Measurements from ENCODE around the gene EXOG.

Gene EXOG

GRCh38 chr3:38472342-38472741, 23.8 kb upstream of the EXOG start:
- DNase-seq (ENCODE audit: low read depth, low spot score) = no peak

GRCh38 chr3:38473229-38473628, 22.9 kb upstream of the EXOG start:
- no peak for DNase-seq (ENCODE audit: low read depth, low spot score)

DNA sequence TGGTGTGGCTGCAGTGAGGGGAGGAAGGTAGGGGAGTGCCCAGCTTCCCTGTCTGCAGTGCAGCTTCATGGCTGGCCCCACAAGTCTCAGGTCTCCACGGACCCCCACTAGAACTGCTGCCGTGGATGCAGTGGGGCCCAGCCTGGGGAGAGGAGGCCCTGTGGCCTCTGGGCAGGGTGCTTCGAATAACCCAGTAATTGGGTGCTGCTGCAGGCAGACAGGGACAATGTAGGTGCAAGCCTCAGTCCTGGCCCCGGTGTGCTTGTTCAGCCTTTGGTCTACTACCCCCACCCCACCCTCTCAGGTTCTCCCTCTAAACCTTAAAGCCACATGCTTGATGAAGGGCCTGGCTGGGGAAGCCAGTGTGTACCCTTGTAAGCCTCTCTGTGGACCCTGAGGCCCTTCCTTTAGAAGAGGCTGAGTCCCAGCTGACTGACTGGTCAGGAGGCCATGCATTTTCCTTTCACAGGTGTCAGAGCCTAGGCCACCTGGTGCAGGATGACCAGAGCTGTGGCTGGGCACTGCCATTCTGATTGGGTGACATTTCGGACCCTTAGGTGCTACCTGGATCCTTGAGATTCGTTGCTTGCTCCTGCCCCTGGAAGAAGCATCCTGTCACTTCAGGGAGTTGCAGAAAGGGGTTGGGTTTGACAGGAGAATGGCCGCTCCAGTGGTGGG, 21.1 kb upstream of the EXOG start:
- DNase-seq (ENCODE audit: low read depth, low spot score) = no peak

- no peak for DNase-seq (ENCODE audit: low read depth, low spot score)
These were observed 20.4 kb upstream of the EXOG start for GRCh38 chr3:38475716-38476115.

DNA sequence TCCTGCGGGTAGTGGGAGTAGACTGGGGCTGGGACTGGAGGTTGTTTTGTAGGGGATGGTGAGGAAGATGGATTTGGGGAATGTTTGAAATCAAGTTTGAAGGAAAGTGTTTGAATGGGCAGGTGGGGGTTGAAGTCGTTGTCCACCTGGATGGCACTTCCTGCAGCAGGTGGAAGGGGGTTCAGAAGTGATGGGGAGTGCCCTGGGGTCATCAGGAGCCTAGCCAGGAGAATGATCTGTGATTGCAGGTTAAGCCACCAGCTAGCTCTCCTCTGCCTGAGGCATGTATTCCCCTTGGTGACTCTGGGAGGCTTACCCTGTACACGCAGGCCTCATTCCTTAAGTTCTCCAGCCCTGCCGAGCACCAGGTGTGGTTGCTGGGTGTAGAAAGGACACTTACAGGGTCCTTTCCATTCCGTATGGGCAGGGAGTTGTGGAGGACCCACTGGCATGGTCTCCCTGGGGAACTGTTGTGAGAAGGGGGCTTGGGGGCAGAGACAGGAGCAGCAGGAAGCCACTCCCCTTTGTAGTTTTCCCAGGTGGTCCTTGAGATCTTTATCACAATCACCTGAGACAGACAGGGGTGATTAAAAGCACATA, 19.9 kb upstream of the EXOG start:
- DNase-seq (ENCODE audit: low read depth, low spot score) = no peak

- no peak for DNase-seq (ENCODE audit: low read depth, low spot score)
These were observed 18.9 kb upstream of the EXOG start for GRCh38 chr3:38477057-38477820.

GRCh38 chr3:38477839-38478450, 18.2 kb upstream of the EXOG start:
- DNase-seq (ENCODE audit: low read depth, low spot score) = no peak

DNA sequence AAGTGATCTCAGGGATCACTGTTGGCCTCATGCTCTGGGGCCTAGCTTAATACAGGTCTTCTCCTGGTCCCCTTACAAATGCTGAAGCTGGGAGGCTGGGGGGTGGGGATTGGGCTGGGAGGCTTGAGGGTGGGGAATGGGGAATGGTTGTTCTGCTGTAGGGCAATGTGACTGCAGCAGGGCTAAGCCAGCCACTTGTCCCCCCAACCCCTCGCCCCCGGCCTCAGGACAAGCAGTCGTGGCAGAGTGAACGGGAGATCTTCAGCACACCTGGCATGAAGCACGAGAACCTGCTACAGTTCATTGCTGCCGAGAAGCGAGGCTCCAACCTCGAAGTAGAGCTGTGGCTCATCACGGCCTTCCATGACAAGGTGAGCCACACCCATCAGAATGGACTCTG, 17.2 kb upstream of the EXOG start:
- DNase-seq (ENCODE audit: low read depth, low spot score) = no peak

- DNase-seq (ENCODE audit: low read depth, low spot score) = no peak
These were observed 16.6 kb upstream of the EXOG start for GRCh38 chr3:38479431-38480092.

DNA sequence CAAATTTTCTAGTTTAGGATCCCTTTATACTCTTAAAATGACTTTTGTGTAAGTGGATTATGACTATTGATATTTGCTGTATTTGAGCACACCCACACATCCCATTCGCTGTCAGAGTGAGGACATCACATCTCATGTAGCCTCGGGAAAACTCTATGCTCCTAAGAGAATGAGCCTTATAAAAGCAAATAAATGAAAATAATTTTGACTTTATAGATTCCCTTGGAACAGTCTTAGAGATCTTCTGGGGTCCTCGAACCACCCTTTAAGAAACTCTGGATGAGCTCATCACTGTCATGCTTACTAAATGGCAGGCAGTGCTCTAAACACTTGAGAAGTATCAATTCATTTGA, 16.1 kb upstream of the EXOG start:
- DNase-seq (ENCODE audit: low read depth, low spot score) = no peak

DNA sequence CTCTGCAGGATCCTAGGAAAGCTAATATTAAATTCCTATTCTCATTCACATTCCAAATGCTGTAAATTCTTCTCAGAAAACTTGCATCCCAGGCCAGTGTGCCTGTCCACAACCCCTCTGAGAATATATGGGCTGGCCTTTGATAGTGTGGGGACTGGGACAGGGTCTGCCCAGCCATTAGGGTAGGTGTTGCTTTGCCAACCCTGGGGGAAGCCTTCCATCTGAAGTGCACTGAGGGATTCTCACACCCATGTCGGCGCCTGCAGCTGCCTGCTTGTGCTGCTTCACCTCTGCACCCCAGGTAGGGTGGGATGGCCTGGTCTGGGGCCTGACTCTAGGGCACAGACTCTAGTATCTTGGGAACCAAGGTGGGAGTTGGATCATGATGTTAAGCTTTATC, 15.2 kb upstream of the EXOG start:
- no peak for DNase-seq (ENCODE audit: low read depth, low spot score)

GRCh38 chr3:38482951-38483350, 13.2 kb upstream of the EXOG start:
- no peak for DNase-seq (ENCODE audit: low read depth, low spot score)

DNA sequence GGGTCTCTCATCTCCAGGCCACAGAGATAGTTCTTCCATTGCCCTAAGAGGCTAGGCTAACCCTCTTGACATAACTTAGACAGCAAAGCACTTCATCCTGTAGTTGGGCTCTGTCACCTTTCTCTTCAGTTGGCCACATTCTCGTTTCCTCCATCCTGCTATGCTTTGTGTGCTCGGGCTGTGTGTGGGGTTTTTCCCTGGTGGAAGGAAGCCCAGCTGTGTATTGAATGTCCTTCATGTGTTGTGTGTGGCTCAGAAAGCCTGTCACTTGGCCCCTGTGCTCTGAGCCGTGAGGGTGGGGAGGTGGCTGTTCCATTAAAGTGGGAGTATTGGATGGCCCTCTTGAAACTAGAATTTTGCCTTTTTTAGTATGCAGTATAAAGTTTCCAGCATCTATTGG, 8.8 kb upstream of the EXOG start:
- DNase-seq (ENCODE audit: low read depth, low spot score) = no peak

DNA sequence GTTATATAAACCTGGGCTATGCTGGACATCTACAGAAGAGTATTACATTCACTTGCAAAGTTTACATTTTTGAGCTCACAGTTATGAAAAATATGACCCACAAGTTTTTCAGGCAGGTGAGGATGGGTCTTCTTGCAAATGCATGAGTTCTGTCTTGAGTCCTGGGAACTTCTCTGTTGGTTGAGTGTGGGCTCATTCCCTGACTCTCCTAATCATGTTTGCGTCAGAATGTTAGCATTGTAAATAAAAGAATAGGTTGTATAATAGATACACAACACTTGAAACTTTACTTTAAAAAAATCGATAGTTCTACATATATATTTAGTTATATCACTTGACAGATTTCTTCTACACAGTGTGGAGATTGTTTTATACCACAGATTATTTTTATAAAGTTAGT, 7.2 kb upstream of the EXOG start:
- DNase-seq (ENCODE audit: low read depth, low spot score) = no peak

- no peak for DNase-seq (ENCODE audit: low read depth, low spot score)
These were observed 6.4 kb upstream of the EXOG start for GRCh38 chr3:38489766-38490165.

- DNase-seq (ENCODE audit: low read depth, low spot score) = no peak
These were observed 5.7 kb upstream of the EXOG start for GRCh38 chr3:38490281-38491030.

- no peak for DNase-seq (ENCODE audit: low read depth, low spot score)
These were observed 4.9 kb upstream of the EXOG start for GRCh38 chr3:38491215-38491614.

DNA sequence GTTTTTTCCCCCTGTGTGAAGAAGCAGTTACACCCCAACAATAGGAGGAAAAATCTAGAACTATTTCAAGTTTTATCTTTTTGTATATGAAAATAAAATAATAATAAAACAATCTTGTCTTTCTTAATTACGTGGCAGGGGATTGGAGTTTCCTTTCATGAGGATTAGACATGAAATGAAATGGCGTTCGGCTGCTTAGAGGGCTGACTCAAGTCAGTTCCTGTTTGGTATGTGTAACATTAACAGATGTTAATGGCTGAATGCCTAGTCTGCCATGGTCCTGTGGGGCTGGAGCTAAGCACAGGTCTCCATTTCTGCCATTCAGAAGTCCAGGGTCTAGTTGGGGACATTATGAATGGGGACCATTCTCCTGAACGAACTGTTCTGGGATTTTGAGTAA, 3.1 kb upstream of the EXOG start:
- DNase-seq (ENCODE audit: low read depth, low spot score) = no peak

DNA sequence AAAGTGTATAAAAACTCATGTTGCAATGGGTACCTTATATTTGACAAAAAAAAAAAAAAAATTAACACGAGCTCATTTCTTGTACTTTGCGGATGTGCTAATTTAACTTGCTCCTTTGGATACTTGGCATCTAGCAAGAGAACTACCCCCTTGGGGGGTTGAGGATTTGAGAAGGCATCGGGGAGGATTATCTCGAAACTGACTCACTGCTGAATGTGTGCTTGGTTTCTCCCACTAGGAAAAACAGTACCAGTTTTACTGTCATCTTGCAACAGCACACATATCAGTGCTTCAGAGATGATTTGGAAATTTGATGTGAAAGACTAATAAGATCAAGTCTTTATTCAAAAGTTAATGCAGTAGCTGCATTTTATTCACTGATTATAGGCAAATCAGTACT, 891 bp downstream of the EXOG start:
- no peak for DNase-seq (ENCODE audit: low read depth, low spot score)

- no peak for DNase-seq (ENCODE audit: low read depth, low spot score)
These were observed 4.7 kb downstream of the EXOG start for GRCh38 chr3:38500688-38501417.

- DNase-seq (ENCODE audit: low read depth, low spot score) = no peak
These were observed 11.0 kb downstream of the EXOG start for GRCh38 chr3:38507120-38507519.
